ENCODE data around the gene MACF1.
A peak's percentile ranks its signal among the peaks of the same experiment; 100 is the strongest.
"Not testable (repeated sequence)": the region's sequence is repeated elsewhere in the genome, so short reads cannot be mapped to it uniquely, and the experiment has no call there.

The MACF1 gene

DNA sequence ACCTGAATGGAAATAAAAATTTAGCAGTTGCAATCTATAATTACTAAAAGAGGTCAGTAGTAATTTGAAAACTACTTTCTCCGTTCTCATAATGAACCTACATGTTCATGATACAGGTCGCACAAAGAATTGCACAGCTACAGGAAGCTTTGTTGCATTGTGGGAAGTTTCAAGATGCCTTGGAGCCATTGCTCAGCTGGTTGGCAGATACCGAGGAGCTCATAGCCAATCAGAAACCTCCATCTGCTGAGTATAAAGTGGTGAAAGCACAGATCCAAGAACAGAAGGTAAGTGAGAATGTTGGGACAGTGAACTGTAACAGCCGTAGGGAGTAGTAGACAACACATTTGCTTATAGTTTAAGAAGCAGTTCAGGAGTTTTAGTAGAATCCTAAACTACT is 218.1 kb downstream of the MACF1 start:
- no peak for DNase-seq (ENCODE audit: low read depth)

DNA sequence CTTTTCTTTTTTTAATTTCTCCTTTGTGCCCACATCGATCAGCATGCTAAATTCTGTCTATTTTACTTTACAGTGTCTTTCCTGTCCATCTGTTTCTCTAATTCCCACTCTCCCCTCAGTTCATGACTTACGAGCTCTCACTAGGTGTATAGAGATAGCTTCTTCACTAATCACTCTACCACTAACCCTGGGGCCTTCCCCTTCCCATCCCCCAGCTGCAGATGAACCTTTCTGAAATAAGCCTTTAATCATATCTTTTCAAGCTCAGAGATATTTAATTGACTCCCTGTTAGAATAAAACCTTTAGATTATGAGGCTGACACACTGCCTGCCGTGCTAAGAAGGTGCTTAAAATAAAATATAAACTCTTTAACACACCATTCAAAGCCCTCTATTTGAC is 220.7 kb downstream of the MACF1 start:
- no peak for DNase-seq (ENCODE audit: low read depth)

DNA sequence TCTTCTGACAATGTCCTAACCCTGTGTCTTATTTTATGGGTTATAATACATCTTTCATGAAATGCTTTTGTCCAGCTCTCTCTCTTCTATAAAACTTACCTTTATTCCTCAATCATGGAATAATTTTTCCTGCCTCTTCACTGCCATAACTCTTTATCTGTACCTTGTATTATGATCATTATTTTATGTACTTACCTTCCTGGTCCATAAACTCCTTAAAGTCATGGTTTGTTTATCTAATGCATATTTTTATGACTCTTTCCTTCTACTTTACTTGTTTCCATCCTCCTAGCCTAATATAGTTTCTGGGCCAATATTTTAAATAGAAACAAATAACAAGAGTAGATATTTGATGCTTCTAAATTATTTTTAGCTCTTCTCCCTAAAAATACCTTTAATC is 221.1 kb downstream of the MACF1 start:
- DNase-seq (ENCODE audit: low read depth) = no peak

DNA sequence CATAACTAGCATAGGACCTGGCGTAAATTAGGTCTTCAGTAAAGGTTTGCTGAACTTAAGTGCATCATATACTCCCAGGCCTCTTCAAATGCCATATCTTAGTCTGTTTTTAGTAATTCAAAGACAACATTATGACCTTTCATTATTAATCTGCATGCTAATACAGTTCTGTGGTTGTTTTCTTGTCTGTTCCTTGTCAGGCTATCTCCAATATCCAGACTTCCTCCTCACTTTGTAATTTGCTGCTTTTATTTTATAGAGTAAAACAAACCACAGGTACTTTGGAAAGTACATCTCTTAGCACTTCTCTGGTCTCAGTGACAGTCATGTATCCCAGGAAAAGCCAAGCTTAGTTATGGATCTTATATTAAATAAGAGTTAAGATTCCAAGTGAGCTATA is 221.9 kb downstream of the MACF1 start:
- no peak for DNase-seq (ENCODE audit: low read depth)

DNA sequence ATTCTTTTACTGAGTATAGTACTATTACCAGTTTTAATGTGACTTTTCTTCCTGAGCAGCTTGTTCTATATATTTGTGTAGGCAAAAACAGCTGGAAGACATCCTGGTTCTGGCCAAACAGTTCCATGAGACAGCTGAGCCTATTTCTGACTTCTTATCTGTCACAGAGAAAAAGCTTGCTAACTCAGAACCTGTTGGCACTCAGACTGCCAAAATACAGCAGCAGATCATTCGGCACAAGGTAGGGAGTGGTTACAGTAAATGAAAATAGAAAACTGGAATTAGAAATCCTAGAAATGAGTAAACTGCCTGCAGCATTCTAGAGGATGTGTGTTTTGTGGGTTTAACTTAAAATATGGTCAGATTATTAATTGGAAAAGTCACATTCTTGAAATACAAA is 222.9 kb downstream of the MACF1 start:
- no peak for DNase-seq (ENCODE audit: low read depth)

DNA sequence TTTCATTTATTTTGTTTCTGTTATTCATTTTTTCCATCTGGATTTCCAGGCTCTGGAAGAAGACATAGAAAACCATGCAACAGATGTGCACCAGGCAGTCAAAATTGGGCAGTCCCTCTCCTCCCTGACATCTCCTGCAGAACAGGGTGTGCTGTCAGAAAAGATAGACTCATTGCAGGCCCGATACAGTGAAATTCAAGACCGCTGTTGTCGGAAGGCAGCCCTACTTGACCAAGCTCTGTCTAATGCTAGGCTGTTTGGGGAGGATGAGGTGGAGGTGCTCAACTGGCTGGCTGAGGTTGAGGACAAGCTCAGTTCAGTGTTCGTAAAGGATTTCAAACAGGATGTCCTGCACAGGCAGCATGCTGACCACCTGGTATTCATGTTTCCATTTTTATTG is 223.4 kb downstream of the MACF1 start:
- no peak for DNase-seq (ENCODE audit: low read depth)

DNA sequence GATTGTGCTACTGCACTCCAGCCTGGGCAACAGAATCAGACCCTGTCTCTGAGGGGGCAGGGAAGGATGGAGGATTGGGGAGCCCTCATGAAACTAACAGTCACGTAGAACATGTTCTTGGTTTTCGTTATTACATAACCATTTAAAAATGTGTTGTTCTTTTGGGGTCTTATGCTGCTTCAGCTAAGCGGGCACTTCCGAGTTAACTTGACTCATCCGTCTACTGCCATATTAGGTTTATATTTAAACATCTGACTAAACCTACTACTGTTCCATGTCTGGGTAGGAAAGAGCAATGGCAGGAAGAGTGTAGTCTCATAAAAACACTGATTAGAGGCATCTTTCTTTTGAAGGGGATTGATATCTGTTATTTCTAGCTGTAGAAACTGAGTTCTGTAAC is 227.4 kb downstream of the MACF1 start:
- DNase-seq (ENCODE audit: low read depth) = no peak

DNA sequence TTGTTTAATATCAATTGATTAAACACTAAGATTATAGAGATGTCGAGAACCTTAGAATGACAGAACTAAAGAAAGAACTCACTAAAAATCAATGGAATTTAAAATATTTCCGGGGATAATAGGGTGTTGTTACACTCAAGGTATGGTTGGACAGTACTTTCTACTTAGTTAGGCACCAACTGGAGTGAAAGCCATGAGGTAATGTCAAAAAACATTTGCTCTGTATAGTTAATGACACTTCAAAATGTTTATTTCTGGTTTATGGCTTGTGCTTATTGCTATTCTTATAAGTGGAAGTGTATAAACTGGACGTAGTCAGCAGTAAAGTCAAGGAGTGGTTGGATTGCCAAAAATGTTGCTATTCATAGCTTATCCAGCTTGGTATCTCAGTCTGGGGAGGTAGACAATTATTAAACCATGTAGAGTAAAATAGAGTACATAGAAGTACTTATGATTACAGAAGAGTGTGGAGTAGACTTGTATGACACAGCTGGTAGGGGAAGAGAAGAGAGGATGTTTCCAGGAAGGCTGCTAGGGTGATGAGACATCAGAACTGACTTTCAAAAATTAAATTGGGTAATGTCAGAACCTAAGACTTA is 230.4 kb downstream of the MACF1 start:
- DNase-seq (ENCODE audit: low read depth) = no peak

DNA sequence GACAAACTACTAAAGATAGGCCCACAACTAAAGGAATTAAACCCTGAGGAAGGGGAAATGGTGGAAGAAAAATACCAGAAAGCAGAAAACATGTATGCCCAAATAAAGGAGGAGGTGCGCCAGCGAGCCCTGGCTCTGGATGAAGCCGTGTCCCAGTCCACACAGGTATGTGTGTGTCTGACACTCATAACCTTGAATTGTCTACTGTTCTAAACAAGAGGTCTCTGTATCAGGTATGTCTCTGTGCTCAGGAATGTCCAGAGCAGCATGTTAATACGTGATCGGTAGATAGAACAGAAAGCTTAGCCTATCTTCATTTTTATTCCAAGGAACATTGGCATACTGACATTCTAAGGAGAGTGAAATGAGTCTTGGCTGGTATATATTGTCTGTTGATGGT is 231.1 kb downstream of the MACF1 start:
- DNase-seq (ENCODE audit: low read depth) = no peak

DNA sequence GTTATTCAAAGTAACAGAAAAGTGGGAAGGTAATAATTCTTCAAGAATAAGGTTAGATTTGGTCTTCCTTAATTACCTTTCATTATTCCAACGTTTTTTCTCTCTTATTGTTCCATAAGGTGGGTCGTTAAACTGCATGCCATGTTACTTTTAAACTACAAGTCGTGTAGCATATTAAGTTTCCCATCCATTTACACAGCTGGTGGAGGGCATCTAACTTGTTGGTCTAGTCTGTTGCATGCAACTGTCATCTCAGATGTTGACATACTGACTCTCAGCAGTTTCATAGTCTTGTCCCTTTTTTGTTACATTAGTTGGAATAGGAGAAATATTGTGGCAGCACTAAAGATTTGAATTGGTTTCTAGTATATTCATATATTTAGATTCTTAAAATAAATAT is 232.3 kb downstream of the MACF1 start:
- DNase-seq (ENCODE audit: low read depth) = no peak

DNA sequence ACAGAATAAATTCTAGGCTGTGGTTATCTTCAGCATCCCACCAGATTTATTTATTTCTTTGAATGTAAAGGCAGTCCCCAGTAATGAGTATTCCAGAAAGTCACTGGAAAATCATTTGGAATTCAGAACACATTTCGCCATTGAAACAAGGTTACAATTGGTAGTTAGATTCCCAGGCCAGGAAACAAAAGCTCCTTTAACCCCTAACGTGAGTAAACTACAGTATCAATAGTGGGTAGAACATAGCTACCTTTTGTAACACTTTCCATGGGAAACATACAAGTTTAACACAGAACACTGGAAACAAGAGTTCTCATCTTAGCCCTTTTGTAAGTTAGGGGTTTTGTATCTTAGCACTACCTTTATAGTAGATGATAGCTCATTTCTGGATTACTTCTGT is 233.5 kb downstream of the MACF1 start:
- no peak for DNase-seq (ENCODE audit: low read depth)

DNA sequence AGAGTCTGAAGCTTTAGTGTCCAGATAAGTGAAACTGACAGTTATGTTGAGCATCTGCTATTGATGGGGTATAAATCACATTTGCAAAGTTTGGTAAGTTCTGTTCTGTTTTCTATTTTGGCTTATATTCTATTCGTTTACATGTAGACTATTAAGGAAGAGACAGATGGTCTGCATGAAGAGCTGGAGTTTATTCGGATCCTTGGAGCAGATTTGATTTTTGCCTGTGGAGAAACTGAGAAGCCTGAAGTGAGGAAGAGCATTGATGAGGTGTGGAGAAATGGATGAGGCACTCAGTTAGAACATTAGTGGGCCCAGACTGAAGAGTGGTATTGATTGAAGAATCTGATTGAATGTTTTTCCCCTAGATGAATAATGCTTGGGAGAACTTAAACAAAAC is 236.4 kb downstream of the MACF1 start:
- no peak for DNase-seq (ENCODE audit: low read depth)

DNA sequence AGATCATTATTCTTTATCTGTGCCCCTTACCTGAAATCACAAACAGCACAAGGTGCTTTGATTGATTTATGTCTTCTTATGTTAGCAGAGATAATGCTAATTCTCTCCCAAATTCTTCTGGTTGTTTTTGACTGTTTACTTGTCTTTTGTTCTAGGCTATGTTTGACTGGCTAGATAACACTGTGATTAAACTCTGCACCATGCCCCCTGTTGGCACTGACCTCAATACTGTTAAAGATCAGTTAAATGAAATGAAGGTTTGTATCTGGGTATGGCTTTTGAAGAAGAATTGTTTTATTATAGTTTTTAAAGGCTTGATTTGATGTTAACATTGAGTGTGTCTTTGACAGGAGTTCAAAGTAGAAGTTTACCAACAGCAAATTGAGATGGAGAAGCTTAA is 237.3 kb downstream of the MACF1 start:
- DNase-seq (ENCODE audit: low read depth) = no peak

DNA sequence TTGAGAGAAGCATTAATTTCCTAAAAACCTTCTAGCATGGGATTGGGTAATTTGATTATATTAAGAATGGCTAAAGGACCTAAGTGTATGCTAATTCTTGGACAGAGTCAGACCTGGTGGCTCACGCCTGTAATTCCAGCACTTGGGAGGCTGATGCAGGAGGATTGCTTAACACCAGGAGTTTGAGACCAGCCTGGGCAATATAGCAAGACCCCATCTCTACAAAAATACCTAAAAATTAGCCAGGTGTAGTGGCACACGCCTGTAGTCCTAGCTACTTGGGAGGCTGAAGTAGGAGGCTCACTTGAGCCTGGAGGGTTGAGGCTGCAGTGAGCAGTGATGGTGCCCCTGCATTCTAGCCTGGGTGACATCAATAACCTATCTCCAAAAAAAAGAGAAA is 241.1 kb downstream of the MACF1 start:
- no peak for DNase-seq (ENCODE audit: low read depth)

DNA sequence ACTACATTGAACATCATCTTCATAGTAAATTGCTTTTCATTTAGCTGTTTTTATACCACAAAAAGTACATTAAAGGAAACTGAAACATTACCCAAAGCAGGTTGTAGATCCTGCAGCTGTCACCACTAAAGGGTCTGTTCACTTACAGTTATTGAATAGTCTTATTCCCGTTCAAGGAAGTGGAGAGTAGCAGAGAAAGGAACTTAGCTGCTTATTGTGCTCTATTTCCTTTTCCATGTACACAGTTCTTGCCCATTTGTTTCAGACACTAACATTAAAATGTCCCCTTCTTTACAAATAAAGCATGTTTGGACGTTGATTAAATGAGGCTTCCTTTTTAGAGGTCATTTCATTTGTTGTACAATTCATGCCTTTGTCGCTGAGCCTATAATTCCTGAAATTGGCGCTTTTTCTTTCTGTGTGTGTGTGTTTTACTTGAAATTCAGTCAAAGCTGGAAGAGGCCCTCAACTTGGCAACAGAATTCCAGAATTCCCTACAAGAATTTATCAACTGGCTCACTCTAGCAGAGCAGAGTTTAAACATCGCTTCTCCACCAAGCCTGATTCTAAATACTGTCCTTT is 242.6 kb downstream of the MACF1 start:
- DNase-seq (ENCODE audit: low read depth) = no peak

DNA sequence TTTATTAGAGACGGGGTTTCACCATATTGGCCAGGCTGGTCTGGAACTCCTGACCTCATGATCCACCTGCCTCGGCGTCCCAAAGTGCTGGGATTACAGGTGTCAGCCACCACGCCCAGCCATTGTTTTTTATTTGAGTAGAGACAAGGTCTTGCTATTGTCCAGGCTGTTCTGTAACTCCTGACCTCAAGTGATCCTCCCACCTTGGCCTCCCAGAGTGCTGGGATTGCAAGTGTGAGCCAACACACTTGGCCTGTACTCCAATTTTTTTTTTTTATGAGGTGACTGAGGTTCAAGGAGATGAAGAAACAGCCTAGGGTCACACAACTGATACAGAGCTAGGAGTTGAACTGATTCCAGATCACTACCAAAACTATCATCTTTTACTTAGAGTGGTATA is 245.5 kb downstream of the MACF1 start:
- DNase-seq (ENCODE audit: low read depth) = not testable (repeated sequence)

DNA sequence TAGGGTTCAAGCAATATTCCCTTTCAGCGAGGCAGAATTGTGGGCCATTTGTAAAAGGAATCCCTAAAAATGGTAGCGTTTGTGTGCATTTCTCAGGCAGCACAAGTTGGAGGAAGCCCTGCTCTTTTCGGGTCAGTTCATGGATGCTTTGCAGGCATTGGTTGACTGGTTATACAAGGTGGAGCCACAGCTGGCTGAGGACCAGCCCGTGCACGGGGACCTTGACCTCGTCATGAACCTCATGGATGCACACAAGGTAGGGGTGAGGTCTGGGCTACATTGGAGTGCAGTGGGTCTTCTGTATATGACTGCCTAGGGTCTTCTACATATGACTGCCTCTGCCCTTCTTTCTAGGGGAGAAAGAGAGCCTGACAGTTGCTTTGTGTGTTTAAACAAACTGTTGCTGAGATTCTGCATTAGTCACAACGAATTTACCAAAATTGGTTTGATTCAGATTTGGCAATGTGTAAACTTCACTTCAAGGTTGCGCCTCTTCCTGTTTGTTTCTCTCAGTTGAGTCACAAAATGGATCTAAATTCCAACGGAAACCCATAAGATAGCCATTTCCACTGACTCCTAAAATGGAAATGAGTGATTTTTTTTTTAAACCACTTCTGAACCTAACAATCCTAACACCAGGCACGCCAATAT is 246.6 kb downstream of the MACF1 start:
- DNase-seq (ENCODE audit: low read depth) = peak; percentile 65

DNA sequence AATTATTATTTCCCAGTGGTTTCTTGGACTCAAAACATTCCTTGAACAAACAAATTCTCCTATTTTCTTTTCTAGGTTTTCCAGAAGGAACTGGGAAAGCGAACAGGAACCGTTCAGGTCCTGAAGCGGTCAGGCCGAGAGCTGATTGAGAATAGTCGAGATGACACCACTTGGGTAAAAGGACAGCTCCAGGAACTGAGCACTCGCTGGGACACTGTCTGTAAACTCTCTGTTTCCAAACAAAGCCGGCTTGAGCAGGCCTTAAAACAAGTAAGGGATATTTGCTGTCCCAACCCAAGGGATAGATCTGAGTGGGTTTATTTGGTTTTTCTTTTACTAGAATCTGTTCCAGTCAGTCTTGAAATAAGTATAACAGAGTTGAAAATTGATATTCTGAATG is 247.6 kb downstream of the MACF1 start:
- no peak for DNase-seq (ENCODE audit: low read depth)

DNA sequence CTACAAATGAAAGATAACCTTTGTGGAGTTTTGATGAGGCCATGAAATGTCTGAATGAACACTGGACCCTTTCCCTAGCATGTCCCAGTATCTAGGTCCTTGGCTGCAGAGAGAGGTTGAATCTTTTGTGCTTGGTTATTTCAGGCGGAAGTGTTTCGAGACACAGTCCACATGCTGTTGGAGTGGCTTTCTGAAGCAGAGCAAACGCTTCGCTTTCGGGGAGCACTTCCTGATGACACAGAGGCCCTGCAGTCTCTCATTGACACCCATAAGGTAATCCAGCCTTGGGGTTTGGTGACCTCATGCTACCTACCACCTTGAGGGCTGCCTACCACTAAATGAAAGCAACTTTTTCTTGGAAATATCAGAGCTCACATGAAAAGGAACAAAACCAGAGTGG is 248.0 kb downstream of the MACF1 start:
- no peak for DNase-seq (ENCODE audit: low read depth)

DNA sequence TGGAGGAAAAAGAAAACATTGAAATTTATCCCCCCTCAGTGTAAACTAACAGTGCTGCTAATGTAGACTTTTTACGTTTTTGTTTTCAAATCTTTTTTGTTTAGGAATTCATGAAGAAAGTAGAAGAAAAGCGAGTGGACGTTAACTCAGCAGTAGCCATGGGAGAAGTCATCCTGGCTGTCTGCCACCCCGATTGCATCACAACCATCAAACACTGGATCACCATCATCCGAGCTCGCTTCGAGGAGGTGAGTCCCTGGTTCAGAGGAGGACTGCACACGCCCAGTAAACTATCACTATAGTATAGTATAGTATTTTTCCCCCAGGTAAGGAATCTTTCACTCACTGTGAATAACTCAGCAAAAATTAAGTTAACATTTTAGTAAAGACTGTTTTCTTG is 249.1 kb downstream of the MACF1 start:
- no peak for DNase-seq (ENCODE audit: low read depth)

DNA sequence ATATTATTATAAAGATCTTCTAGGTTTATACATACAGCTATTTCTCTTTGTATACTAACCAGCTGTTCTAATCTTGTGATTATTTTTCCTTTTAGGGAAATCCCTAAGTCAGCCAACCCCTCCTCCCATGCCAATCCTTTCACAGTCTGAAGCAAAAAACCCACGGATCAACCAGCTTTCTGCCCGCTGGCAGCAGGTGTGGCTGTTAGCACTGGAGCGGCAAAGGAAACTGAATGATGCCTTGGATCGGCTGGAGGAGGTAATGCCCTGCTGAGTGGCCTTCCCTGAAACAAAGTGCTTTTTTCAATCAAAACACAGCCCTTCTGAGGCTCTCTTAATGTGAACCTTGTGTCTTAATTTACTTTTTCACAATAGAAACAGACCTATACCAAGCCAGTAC is 254.5 kb downstream of the MACF1 start:
- DNase-seq (ENCODE audit: low read depth) = no peak

DNA sequence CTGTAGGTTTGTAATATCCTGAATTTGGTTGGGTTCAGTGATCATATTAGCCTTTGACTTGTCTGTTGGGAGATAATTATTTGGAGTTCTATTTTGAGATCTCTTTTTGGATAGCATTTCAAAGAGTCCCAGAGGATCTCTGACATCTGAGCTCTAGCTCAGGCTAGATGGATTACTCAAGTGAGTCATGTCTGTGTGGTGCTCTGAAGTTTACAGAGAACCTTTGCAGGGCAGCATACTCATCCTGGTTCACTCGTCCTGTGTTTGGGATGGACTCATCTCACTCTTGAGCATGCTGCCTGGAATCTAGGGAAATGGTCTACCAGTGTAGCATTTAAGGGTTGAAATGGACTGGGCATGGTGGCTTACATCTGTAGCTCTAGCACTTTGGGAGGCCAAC is 257.6 kb downstream of the MACF1 start:
- no peak for DNase-seq (ENCODE audit: low read depth)

DNA sequence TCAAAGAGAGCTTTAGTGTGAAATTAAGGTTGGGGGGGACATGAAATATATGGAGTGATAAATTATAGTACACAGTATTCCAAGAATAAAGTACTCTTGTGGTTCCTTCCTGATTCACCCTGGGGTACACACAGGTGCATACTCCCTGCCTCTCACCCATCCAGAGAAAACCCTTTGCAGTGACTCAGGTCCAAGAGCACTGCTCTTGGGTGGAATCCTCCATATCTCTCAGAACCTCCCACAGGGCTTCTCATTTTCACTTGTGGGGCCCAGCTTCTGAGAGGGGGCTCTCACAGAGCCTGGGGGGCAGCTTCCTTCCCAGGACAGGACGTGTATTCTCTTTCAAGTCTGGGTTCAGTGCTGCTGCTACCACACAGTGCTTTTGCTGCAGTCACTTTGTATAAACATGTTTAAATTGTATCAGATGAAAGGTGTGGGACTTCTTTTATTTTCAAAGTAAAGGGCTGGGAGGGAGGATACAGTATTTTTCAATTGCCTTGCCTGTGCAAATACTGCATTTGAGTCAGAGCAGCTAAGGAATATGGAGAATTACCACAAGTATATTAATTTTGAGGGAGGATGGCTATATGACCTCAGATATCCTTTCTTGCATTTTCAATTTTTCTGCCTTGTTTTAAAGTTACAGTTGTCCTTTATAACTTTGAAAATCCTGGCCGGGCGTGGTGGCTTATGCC is 262.1 kb downstream of the MACF1 start:
- DNase-seq (ENCODE audit: low read depth) = no peak

Measured in HS-5 (cell line).